M059J (cell line): Measurements from ENCODE around the gene NAB2. TPM values are rescaled to one million over a fixed set of nuclear protein-coding genes. Genes with fewer than 3 reads are reported as not detected.
"Not testable (repeated sequence)": the region's sequence is repeated elsewhere in the genome, so short reads cannot be mapped to it uniquely, and the experiment has no call there.

Experiments used
- DNase-seq: peaks from one replicate; pipeline ENCODE4 v3.0.0-alpha.2; 2012; ENCODE audit warnings: low read depth
- total RNA-seq: library from RNA; depleted of rRNA; stranded (reverse); fragments of >200 nt; shearing (Covaris generic); gene quantifications from 2 replicates; pipeline ENCODE4 v1.2.3, GENCODE V29; 2014

The NAB2 gene
- total RNA-seq, 1 experiment from 2014 or later: 18.9 TPM

- peak; percentile 71 for DNase-seq
These were observed 19.4 kb upstream of the NAB2 start for GRCh38 chr12:57069523-57069922.

DNA sequence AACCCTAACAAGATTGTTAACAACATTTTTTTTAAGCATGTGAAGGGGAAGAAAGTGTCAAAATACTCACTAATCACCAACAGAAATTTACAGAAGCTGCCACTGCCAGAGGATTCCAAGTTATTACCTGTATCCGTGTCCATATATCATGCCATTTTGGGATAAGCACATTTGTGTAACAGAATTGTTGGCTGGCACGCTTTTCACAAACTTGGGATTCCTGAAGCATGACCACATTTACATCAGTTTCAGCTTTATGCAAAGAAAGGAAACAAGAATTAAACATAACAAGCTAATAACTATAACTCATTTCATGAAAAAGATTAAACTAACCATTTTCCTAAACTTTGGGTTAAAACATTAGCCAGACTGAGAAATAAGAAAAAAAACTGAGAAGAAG lies 16.3 kb upstream of the NAB2 start:
- no peak for DNase-seq

- not testable (repeated sequence) for DNase-seq
These were observed 15.1 kb upstream of the NAB2 start for GRCh38 chr12:57073566-57074450.

- peak; percentile 100 for DNase-seq
These were observed 10.2 kb upstream of the NAB2 start, which contains the start of gene NEMP1 for GRCh38 chr12:57078519-57079404. Gene NEMP1 (minus strand): TSS chr12:57078791. CDS start chr12:57078745, 46 bp downstream.

- peak; percentile 19 for DNase-seq
These were observed 9.1 kb upstream of the NAB2 start for GRCh38 chr12:57079821-57080220.

DNA sequence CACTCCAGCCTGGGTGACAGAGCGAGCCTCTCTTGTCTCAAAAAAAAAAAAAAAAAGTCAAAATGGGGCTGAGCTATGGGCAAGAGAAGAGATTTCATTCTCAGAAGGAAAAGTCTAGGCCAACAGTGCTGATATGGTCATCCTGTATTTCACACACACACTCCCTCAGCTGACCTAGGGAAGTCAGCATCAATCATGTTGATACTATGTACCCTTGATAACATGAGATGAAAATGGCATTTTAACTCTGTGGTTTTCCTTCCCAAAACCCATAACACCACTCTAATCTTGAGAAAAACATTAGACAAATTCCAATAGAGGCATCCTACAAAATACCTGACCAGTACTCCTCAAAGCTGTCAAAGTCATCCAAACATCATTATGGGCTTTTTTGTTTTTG lies 8.1 kb upstream of the NAB2 start:
- no peak for DNase-seq

DNA sequence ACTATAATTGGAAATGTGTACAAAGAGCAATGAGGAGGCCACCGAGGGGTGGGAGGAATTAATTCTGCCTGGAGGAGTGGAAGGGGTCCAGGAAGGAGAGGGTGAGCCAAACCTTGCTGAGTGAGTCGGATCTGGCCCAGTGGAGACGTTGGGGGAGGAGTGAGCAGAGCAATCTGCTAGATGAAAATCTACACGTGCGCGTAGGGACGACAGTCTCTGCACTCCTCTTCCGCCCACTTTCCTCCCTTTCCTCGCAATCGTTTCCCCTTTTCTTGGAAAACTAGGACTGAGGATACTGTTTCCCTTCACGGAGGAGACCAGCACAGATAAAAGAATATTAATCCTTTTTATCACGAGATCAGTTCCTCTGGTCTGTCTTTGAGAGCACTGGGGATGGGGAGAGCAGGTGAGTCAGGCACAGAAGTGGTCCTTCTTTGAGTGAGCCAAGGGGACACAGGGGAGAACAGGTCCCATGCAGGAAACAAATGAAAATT lies 2.9 kb upstream of the NAB2 start:
- no peak for DNase-seq

- peak; percentile 65 for DNase-seq
These were observed 2.4 kb upstream of the NAB2 start for GRCh38 chr12:57086493-57087009.

- DNase-seq: peak; percentile 82
These were observed 1.8 kb upstream of the NAB2 start for GRCh38 chr12:57087010-57087690.

GRCh38 chr12:57087691-57088353 lies 1.1 kb upstream of the NAB2 start:
- DNase-seq: peak; percentile 93

DNA sequence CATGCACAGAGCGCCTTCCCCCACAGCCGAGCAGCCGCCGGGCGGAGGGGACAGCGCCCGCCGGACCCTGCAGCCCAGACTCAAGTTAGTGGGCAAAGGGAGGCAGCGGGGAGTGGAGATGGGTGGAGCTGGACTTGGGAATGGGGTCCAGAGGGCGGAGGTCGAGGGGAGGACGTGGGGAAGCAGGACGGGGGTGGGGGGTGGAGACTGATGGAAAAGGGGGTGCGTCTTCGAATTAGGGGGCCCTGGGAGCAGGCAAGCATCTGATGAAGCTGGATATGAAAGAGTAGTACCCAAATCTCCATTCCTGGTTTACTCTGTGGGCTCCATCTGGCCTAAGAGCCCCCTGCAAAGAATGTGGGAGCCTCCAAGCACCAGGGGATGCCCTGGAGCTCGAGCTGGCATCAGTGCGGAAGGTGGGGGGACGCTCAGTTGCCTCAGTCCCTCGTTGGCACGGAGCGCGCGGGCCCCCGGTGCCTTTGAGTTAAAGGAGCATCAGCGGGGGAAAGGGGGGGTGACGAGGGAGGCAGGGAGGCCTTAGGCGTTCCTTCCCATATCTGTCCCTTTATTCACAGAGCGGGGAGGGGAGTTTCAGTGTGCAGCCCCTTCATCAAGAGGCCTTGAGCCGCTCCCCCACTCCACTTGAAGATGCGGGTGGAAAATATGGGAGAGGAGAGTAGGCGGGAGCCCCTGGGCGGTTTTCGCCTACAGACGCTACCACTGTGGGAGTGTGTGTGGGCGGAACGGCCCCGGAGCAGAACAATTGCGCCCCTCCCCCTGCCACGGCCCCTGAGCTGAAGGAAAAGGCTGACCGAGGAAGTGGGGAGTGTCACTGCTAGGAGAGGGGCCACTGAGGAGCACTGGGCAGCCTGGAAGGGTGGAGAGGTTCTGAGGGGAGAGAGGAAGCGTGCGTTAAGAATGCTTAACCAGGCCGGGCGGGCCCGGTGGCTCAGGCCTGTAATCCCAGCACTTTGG lies 644 bp downstream of the NAB2 start:
- peak; percentile 42 for DNase-seq

DNA sequence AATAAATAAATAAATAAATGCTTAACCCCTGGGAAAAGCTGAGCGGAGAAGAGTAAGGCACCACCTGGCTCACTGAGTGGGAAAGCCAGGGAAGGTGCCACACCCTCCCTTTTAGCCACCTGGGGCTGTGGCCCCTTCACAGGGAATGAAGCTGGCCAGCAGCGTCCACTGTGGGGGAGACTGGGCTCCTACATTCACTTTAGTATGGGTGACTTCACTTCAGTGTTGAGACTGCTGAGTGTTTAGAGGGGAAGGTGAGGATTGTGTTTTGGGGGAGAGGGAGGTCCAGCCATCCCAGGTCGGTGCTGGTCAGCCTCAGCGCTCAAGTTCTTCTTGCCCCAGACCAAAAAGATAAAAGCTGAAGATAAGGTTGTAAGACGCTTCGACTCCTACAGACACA lies 1.6 kb downstream of the NAB2 start:
- DNase-seq: no peak

DNA sequence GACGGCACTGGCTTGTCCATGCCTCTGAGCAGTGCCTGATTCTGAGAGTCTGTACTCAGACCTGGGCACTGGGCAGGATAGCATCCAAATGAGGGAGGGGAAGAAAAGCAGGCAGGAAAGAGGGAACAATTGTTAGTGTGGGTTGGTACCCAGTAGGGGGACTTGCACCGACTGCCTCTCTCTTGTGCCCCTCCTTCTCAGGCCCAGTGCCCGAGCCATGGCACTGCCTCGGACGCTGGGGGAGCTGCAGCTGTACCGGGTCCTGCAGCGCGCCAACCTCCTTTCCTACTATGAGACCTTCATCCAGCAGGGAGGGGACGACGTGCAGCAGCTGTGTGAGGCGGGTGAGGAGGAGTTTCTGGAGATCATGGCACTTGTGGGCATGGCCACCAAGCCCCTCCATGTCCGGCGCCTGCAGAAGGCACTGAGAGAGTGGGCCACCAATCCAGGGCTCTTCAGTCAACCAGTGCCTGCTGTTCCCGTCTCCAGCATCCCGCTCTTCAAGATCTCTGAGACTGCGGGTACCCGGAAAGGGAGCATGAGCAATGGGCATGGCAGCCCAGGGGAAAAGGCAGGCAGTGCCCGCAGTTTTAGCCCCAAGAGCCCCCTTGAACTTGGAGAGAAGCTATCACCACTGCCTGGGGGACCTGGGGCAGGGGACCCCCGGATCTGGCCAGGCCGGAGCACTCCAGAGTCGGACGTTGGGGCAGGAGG lies 2.2 kb downstream of the NAB2 start:
- no peak for DNase-seq

DNA sequence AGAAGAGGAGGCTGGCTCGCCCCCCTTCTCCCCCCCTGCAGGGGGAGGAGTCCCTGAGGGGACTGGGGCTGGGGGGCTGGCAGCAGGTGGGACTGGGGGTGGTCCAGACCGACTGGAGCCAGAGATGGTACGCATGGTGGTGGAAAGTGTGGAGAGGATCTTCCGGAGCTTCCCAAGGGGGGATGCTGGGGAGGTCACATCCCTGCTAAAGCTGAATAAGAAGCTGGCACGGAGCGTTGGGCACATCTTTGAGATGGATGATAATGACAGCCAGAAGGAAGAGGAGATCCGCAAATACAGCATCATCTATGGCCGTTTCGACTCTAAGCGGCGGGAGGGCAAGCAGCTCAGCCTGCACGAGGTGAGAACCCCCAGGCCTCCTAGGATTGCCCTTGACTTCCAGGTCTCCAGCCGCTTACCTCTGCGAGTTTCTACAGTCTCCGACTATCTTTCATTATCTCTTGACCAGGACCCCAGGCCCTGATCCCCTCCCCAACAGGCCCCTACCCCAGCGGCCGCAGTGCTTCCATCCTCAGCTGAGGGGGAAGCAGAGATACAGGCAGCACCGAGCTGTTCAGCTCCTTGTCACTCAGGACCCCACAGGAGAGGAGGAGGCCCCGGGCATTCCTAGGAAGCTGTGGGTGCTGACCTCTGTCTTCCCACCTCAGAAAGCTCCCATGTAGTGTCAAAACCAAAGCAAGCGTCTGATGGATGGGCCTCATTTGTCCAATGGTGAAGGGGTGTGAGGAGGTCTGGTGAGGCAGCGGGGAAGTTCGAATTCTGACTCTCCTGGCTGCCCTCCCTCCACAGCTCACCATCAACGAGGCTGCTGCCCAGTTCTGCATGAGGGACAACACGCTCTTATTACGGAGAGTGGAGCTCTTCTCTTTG lies 3.0 kb downstream of the NAB2 start:
- DNase-seq: no peak

- no peak for DNase-seq
These were observed 3.6 kb downstream of the NAB2 start for GRCh38 chr12:57092529-57092862.

- no peak for DNase-seq
These were observed 4.0 kb downstream of the NAB2 start for GRCh38 chr12:57092876-57093414.

DNA sequence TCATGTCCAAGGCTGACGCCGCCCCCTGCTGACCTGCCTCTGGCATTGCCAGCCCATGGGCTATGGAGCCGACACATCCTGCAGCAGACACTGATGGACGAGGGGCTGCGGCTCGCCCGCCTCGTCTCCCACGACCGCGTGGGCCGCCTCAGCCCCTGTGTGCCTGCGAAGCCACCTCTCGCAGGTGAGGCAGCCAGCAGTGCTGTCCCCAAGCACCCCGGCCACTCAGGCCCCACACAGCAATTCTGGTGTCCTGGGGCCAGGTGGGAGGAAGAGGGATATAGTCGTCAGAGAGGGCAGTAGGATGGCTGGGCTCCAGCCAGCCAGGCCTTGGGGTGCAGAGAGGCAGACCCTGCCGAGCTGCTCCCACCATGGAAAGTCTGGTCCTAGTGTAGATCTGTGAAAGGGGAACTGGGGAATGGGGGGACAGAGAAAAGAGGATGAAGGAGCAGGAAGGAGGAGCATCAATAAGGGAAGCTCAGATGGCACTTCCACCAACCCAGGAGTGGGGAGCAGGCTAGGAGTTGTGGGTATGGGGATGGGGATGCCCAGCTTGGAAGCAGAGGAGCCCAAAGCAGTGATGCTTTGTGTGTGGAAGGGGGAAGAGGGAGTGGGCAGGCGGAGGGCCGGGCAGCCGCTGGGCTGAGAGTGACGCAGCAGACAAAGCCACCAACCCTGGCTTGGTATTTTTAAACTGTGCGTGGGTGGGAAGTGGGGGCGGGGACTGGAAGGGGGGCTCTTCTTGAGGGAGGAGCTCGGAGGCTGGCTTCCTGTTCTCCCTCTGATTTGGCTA lies 4.7 kb downstream of the NAB2 start:
- DNase-seq: no peak
